Measurements from ENCODE around the gene BANK1.

BANK1 gene

DNA sequence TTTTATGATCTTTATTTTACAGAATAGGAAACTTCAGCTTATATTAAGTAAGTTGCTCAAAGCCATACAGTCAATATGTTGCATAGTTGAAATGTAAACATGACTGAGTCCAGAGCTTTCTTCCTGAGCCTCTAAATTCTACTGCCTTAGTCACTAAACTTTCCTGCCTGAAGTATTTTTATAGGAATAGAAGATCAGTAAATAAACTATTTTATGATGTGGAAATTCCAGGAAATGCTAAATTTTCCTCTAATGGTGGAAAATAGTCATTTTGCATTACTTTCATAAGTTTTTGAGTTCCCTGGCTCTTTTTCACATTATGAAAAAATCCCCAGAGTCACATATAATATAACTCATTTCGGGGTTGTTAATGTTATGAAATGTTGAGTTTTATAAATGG is 182.8 kb downstream of the BANK1 start:
- no peak overlapping the region for H3K4me3 ChIP-seq (ENCODE audit: low read depth, low read length, poor library complexity, severe bottlenecking)
- H3K4me1 ChIP-seq (ENCODE audit: insufficient read depth, low read length, severe bottlenecking): no peaks in the 10 kb centered on the region
- H3K79me2 ChIP-seq (ENCODE audit: insufficient read depth, low read length): no peaks in the 10 kb centered on the region
- no peak overlapping the region for H3K27ac ChIP-seq (ENCODE audit: low read depth, low read length, poor library complexity, severe bottlenecking)
- H3K36me3 ChIP-seq (ENCODE audit: insufficient read depth, low read length): no peaks in the 10 kb centered on the region
- no peaks in the 10 kb centered on the region for H3K9me3 ChIP-seq (ENCODE audit: low read length)
- no peaks in the 10 kb centered on the region for H3K9me2 ChIP-seq (ENCODE audit: low read depth, low read length)
- no peaks in the 10 kb centered on the region for H4K20me1 ChIP-seq (ENCODE audit: insufficient read depth, low read length)
- no peaks in the 10 kb centered on the region for H3K27me3 ChIP-seq (ENCODE audit: insufficient read depth, low read length)
- no peak for TF ChIP-seq EZH2 (IDR thresholded peaks at IDR 0.05; ENCODE audit: borderline replicate concordance, low read length)
- TF ChIP-seq, protein P1, sequence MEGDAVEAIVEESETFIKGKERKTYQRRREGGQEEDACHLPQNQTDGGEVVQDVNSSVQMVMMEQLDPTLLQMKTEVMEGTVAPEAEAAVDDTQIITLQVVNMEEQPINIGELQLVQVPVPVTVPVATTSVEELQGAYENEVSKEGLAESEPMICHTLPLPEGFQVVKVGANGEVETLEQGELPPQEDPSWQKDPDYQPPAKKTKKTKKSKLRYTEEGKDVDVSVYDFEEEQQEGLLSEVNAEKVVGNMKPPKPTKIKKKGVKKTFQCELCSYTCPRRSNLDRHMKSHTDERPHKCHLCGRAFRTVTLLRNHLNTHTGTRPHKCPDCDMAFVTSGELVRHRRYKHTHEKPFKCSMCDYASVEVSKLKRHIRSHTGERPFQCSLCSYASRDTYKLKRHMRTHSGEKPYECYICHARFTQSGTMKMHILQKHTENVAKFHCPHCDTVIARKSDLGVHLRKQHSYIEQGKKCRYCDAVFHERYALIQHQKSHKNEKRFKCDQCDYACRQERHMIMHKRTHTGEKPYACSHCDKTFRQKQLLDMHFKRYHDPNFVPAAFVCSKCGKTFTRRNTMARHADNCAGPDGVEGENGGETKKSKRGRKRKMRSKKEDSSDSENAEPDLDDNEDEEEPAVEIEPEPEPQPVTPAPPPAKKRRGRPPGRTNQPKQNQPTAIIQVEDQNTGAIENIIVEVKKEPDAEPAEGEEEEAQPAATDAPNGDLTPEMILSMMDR (IDR thresholded peaks at IDR 0.05; ENCODE audit: low read length): no peak
- H3K4me2 ChIP-seq (ENCODE audit: low read length): no peak overlapping the region
- H3F3A ChIP-seq (ENCODE audit: insufficient read depth, low read length): no peaks in the 10 kb centered on the region
- H3K9ac ChIP-seq (ENCODE audit: low read length): no peak overlapping the region
- H2AFZ ChIP-seq (ENCODE audit: low read length): no peak overlapping the region

- H3K9me2 ChIP-seq (ENCODE audit: low read depth, low read length): no peaks in the 10 kb centered on the region
- H4K20me1 ChIP-seq (ENCODE audit: insufficient read depth, low read length): no peaks in the 10 kb centered on the region
- H3K27ac ChIP-seq (ENCODE audit: low read depth, low read length, poor library complexity, severe bottlenecking): no peak overlapping the region
- no peak overlapping the region for H3K9ac ChIP-seq (ENCODE audit: low read length)
- H3K4me1 ChIP-seq (ENCODE audit: insufficient read depth, low read length, severe bottlenecking): no peaks in the 10 kb centered on the region
- H3K79me2 ChIP-seq (ENCODE audit: insufficient read depth, low read length): no peaks in the 10 kb centered on the region
- no peaks in the 10 kb centered on the region for H3K9me3 ChIP-seq (ENCODE audit: low read length)
- H3K4me2 ChIP-seq (ENCODE audit: low read length): no peak overlapping the region
- no peak overlapping the region for H2AFZ ChIP-seq (ENCODE audit: low read length)
- no peaks in the 10 kb centered on the region for H3K27me3 ChIP-seq (ENCODE audit: insufficient read depth, low read length)
- H3K36me3 ChIP-seq (ENCODE audit: insufficient read depth, low read length): no peaks in the 10 kb centered on the region
- H3K4me3 ChIP-seq (ENCODE audit: low read depth, low read length, poor library complexity, severe bottlenecking): no peak overlapping the region
- TF ChIP-seq, protein P1 (IDR thresholded peaks at IDR 0.05; ENCODE audit: low read length): no peak
- TF ChIP-seq EZH2 (IDR thresholded peaks at IDR 0.05; ENCODE audit: borderline replicate concordance, low read length): no peak
- no peaks in the 10 kb centered on the region for H3F3A ChIP-seq (ENCODE audit: insufficient read depth, low read length)
Observed at GRCh38 chr4:101977076-101977475, 186.5 kb downstream of the BANK1 start.

DNA sequence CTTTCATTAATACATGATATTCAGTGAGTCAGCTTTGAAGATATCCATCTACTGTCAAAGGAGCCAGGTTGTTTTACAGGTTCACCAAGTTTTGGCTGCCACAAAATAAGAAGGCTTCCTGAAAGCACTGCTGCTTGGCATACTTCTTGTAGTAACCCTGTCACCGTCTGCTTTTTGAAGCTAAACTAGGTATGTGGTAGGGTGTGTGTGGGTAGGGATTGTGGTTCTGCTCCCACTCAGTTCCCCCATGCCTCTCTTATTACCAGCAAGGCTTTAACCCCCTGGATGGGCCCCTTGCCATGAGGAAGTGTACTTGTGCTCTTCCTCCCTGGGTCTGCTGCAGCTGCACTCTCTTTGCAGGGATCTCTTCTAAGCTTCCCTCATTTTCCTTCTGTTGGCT is 191.2 kb downstream of the BANK1 start:
- TF ChIP-seq, protein P1 (IDR thresholded peaks at IDR 0.05; ENCODE audit: low read length): no peak
- TF ChIP-seq EZH2 (IDR thresholded peaks at IDR 0.05; ENCODE audit: borderline replicate concordance, low read length): no peak
- Histone ChIP-seq H3K9me2 (ENCODE audit: low read depth, low read length) (no peaks in the 10 kb centered on the region), H3K4me1 (ENCODE audit: insufficient read depth, low read length, severe bottlenecking) (no peaks in the 10 kb centered on the region), H3K79me2 (ENCODE audit: insufficient read depth, low read length) (no peaks in the 10 kb centered on the region), H3K9me3 (ENCODE audit: low read length) (0 out of 2 replicates have a peak, but pooled peaks cover 3% of the 10 kb centered on the region), H3K9ac (ENCODE audit: low read length) (no peak overlapping the region), H3K4me3 (ENCODE audit: low read depth, low read length, poor library complexity, severe bottlenecking) (no peak overlapping the region), H3F3A (ENCODE audit: insufficient read depth, low read length) (no peaks in the 10 kb centered on the region), H3K36me3 (ENCODE audit: insufficient read depth, low read length) (no peaks in the 10 kb centered on the region), H3K27ac (ENCODE audit: low read depth, low read length, poor library complexity, severe bottlenecking) (no peak overlapping the region), H3K4me2 (ENCODE audit: low read length) (no peak overlapping the region), H2AFZ (ENCODE audit: low read length) (no peak overlapping the region), H3K27me3 (ENCODE audit: insufficient read depth, low read length) (no peaks in the 10 kb centered on the region), H4K20me1 (ENCODE audit: insufficient read depth, low read length) (no peaks in the 10 kb centered on the region)

Data from OCI-LY1 (cell line).